IgD-negative memory B cell (primary cell): ENCODE results near the gene CACNG4. TPM values are rescaled to one million over a fixed set of nuclear protein-coding genes. Genes with fewer than 3 reads are reported as not detected.

Experiments used
- H3K27ac Mint-ChIP-seq, 3 donors: one replicate each; pipeline ENCODE4 v1.8.0; 2020 to 2022; ENCODE audit warnings: mild to moderate bottlenecking in 3 of 3, mixed read lengths in 3 of 3, moderate library complexity in 1 of 3
- H3K27me3 Mint-ChIP-seq: one replicate; pipeline ENCODE4 v1.8.0; 2021; ENCODE audit warnings: mixed read lengths
- H3K36me3 Mint-ChIP-seq: one replicate; pipeline ENCODE4 v1.8.0; 2020; ENCODE audit warnings: mild to moderate bottlenecking, mixed read lengths
- H3K4me1 Mint-ChIP-seq, 3 donors: one replicate each; pipeline ENCODE4 v1.8.0; 2020 to 2022; ENCODE audit warnings: mixed read lengths in 3 of 3, mild to moderate bottlenecking in 1 of 3
- H3K4me3 Mint-ChIP-seq, 4 donors: one replicate each; pipeline ENCODE4 v1.8.0; 2020 to 2022; ENCODE audit warnings: mild to moderate bottlenecking in 4 of 4, mixed read lengths in 4 of 4, moderate library complexity in 3 of 4
- H3K9me3 Mint-ChIP-seq, 3 donors: one replicate each; pipeline ENCODE4 v1.8.0; 2020 to 2021; ENCODE audit warnings: mixed read lengths in 3 of 3, mild to moderate bottlenecking in 1 of 3
- polyA plus RNA-seq: library from polyadenylated mRNA; unstranded; fragments of 300-500 nt; fragmentation: Illumina TruSeq; gene quantifications from one replicate; pipeline ENCODE4 v1.2.3, GENCODE V29; 2021

Gene CACNG4
- polyA plus RNA-seq, 1 donor from 2014 or later: not detected

GRCh38 chr17:67067571-67068482 is 103.3 kb downstream of the CACNG4 start:
- Mint-ChIP-seq H3K27ac (peak overlapping the region in 1 of 3 donors; percentile 74), H3K4me1 (no peaks in the 10 kb centered on the region), H3K9me3 (peaks cover 0 to 2% (median 0%) of the 10 kb centered on the region in 3 donors), H3K4me3 (no peak overlapping the region), H3K36me3 (peaks cover 22% of the 10 kb centered on the region), H3K27me3 (no peaks in the 10 kb centered on the region)

- peaks cover 0 to 2% (median 0%) of the 10 kb centered on the region in 3 donors for H3K9me3 Mint-ChIP-seq
- H3K27me3 Mint-ChIP-seq: no peaks in the 10 kb centered on the region
- H3K36me3 Mint-ChIP-seq: peaks cover 22% of the 10 kb centered on the region
- peaks cover 0 to 1% (median 0%) of the 10 kb centered on the region in 3 donors for H3K4me1 Mint-ChIP-seq
- no peak overlapping the region for H3K4me3 Mint-ChIP-seq
- no peak overlapping the region for H3K27ac Mint-ChIP-seq
Measured at GRCh38 chr17:67068999-67069398, 104.5 kb downstream of the CACNG4 start.

GRCh38 chr17:67069603-67070136 is 105.2 kb downstream of the CACNG4 start:
- Mint-ChIP-seq H3K27ac (no peak overlapping the region), H3K36me3 (peaks cover 21% of the 10 kb centered on the region), H3K4me1 (peaks cover 0 to 1% (median 0%) of the 10 kb centered on the region in 3 donors), H3K9me3 (peaks cover 0 to 2% (median 0%) of the 10 kb centered on the region in 3 donors), H3K4me3 (no peak overlapping the region), H3K27me3 (no peaks in the 10 kb centered on the region)

- Mint-ChIP-seq H3K9me3 (peaks cover 0 to 2% (median 0%) of the 10 kb centered on the region in 3 donors), H3K27me3 (no peaks in the 10 kb centered on the region), H3K4me1 (peaks cover 0 to 1% (median 0%) of the 10 kb centered on the region in 3 donors), H3K36me3 (peaks cover 15% of the 10 kb centered on the region), H3K4me3 (no peak overlapping the region), H3K27ac (peak overlapping the region in 1 of 3 donors; percentile 45)
Measured at GRCh38 chr17:67071595-67071994, 107.1 kb downstream of the CACNG4 start.

- Mint-ChIP-seq H3K9me3 (peaks cover 0 to 2% (median 0%) of the 10 kb centered on the region in 3 donors), H3K27ac (no peak overlapping the region), H3K4me1 (peaks cover 0 to 1% (median 0%) of the 10 kb centered on the region in 3 donors), H3K36me3 (peaks cover 15% of the 10 kb centered on the region), H3K4me3 (no peak overlapping the region), H3K27me3 (no peaks in the 10 kb centered on the region)
Measured at GRCh38 chr17:67072885-67073284, 108.4 kb downstream of the CACNG4 start.

GRCh38 chr17:67074781-67075180 is 110.3 kb downstream of the CACNG4 start:
- H3K27ac Mint-ChIP-seq: no peak overlapping the region
- H3K9me3 Mint-ChIP-seq: peaks cover 0 to 2% (median 0%) of the 10 kb centered on the region in 3 donors
- H3K4me3 Mint-ChIP-seq: no peak overlapping the region
- H3K4me1 Mint-ChIP-seq: peaks cover 0 to 1% (median 0%) of the 10 kb centered on the region in 3 donors
- no peaks in the 10 kb centered on the region for H3K27me3 Mint-ChIP-seq
- H3K36me3 Mint-ChIP-seq: peaks cover 18% of the 10 kb centered on the region

- Mint-ChIP-seq H3K36me3 (peaks cover 22% of the 10 kb centered on the region), H3K9me3 (peaks cover 0 to 2% (median 0%) of the 10 kb centered on the region in 3 donors), H3K4me1 (peaks cover 0 to 4% (median 0%) of the 10 kb centered on the region in 3 donors), H3K4me3 (no peak overlapping the region), H3K27ac (no peak overlapping the region), H3K27me3 (no peaks in the 10 kb centered on the region)
Measured at GRCh38 chr17:67076290-67076689, 111.8 kb downstream of the CACNG4 start.

GRCh38 chr17:67078292-67078691 is 113.8 kb downstream of the CACNG4 start:
- Mint-ChIP-seq H3K36me3 (peaks cover 15% of the 10 kb centered on the region), H3K4me3 (no peak overlapping the region), H3K4me1 (peaks cover 5 to 11% (median 9%) of the 10 kb centered on the region in 3 donors), H3K9me3 (no peaks in the 10 kb centered on the region), H3K27ac (no peak overlapping the region), H3K27me3 (no peaks in the 10 kb centered on the region)

GRCh38 chr17:67079491-67079890 is 115.0 kb downstream of the CACNG4 start:
- peaks cover 7 to 12% (median 10%) of the 10 kb centered on the region in 3 donors for H3K4me1 Mint-ChIP-seq

GRCh38 chr17:67080804-67081203 is 116.3 kb downstream of the CACNG4 start:
- H3K36me3 Mint-ChIP-seq: peaks cover 11% of the 10 kb centered on the region
- no peak overlapping the region for H3K4me3 Mint-ChIP-seq
- H3K27me3 Mint-ChIP-seq: no peaks in the 10 kb centered on the region
- H3K27ac Mint-ChIP-seq: no peak overlapping the region
- no peaks in the 10 kb centered on the region for H3K9me3 Mint-ChIP-seq
- H3K4me1 Mint-ChIP-seq: peaks cover 7 to 13% (median 10%) of the 10 kb centered on the region in 3 donors

More at GRCh38 chr17:67079491-67079890, 115.0 kb downstream of the CACNG4 start:
- peaks cover 13% of the 10 kb centered on the region for H3K36me3 Mint-ChIP-seq
- H3K27ac Mint-ChIP-seq: no peak overlapping the region
- H3K27me3 Mint-ChIP-seq: no peaks in the 10 kb centered on the region
- H3K4me3 Mint-ChIP-seq: no peak overlapping the region
- no peaks in the 10 kb centered on the region for H3K9me3 Mint-ChIP-seq

- peaks cover 7 to 17% (median 10%) of the 10 kb centered on the region in 3 donors for H3K4me1 Mint-ChIP-seq
Measured at GRCh38 chr17:67082107-67082506, 117.6 kb downstream of the CACNG4 start.

More at GRCh38 chr17:67082107-67082506, 117.6 kb downstream of the CACNG4 start:
- no peaks in the 10 kb centered on the region for H3K9me3 Mint-ChIP-seq
- H3K27me3 Mint-ChIP-seq: no peaks in the 10 kb centered on the region
- H3K27ac Mint-ChIP-seq: peak overlapping the region in 1 of 3 donors; percentile 61
- no peak overlapping the region for H3K4me3 Mint-ChIP-seq
- H3K36me3 Mint-ChIP-seq: peaks cover 11% of the 10 kb centered on the region

Other genes starting within 250 kb of the CACNG4 start
- not detected for gene CACNG5, start 129.6 kb upstream of the CACNG4 start, polyA plus RNA-seq
- gene CACNG1, start 79.8 kb downstream of the CACNG4 start, polyA plus RNA-seq: not detected